Fibroblast of skin of abdomen (primary cell): ENCODE data around the gene COX7B2. TPM values are rescaled to one million over a fixed set of nuclear protein-coding genes. Genes with fewer than 3 reads are reported as not detected.

Source experiments
- DNase-seq: peaks from one replicate; pipeline ENCODE4 v3.0.0-alpha.2; 2013
- polyA plus RNA-seq, 2 experiments: library from polyadenylated mRNA; unstranded; fragments of 120-200 nt; gene quantifications; one replicate each; pipeline ENCODE4 v1.2.1, GENCODE V29; 2013; ENCODE audit not compliant: insufficient read length in 2 of 2

The COX7B2 gene, protein sequence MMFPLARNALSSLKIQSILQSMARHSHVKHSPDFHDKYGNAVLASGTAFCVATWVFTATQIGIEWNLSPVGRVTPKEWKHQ
- polyA plus RNA-seq (2013, experiment 1 of 2; ENCODE audit: insufficient read length) = not detected
- polyA plus RNA-seq (2013, experiment 2 of 2; ENCODE audit: insufficient read length) = not detected

GRCh38 chr4:46909078-46909477 is at the start of gene COX7B2:
Gene COX7B2, minus strand, starts transcription at chr4:46909245. Its CDS starts 174,053 bp downstream, at chr4:46735192.
- DNase-seq = no peak

GRCh38 chr4:46956451-46956850 is 47.4 kb upstream of the COX7B2 start:
- no peak for DNase-seq

DNA sequence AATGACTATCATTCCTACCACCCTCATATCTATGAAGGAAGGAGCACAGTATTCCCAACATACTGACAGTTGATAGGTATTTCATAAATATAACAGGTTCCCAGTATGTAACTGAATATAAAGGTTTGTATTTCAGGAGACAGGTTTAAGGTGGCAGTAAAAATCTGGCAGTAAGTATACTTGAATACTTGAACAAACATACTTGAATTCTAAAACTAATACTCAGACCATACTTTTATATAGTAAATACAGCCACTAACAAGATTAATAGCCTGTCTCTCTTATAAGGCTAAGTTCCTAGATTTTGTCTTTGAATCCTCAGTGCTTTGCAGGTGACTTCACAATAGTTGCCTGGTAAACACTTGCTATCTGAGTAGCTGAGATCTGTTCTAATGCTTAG is 46.6 kb upstream of the COX7B2 start:
- DNase-seq = no peak

GRCh38 chr4:46954643-46955042 is 45.6 kb upstream of the COX7B2 start:
- DNase-seq = no peak

DNA sequence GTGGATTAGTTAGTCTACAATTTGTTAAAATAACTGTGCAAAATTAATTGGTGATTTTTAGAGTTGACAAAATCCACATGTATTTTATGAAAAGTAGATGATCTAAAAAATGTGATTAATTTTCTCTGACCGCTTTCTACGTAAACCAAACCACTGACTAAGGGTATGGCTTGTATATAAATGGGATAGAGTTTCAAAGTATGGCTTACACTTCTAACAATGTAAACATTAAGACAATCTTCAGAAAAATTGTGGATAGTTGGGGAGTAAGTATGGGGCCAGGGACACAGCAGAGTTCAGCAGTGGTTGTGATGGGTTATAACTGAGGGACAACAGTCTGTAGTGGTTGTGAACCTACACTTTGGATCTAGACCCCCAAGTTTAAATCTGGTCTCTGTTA is 44.5 kb upstream of the COX7B2 start:
- DNase-seq = no peak

GRCh38 chr4:46952451-46952850 is 43.4 kb upstream of the COX7B2 start:
- no peak for DNase-seq

- no peak for DNase-seq
These were observed 41.8 kb upstream of the COX7B2 start for GRCh38 chr4:46950826-46951225.

DNA sequence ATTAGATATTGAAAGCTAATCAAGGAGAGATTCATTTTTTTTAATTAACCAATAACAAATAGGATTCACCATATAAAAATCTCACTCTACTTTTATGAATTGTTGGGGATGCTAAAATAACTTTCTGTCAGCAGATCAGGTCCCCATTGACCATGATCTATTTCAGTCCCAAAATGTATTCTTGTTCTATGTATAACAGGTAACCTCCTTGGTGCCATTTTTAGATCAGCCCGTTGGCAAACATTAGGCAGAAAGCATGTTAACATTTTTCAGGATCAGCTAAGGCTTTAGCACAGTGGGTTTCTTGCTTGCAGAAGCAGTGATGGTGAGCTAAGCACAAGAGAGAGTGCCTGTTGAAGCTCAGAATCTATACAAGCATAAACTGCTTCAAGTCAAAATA is 40.8 kb upstream of the COX7B2 start:
- no peak for DNase-seq

GRCh38 chr4:46947541-46947940 is 38.5 kb upstream of the COX7B2 start:
- DNase-seq = no peak

GRCh38 chr4:46946919-46947536 is 38.0 kb upstream of the COX7B2 start:
- no peak for DNase-seq

GRCh38 chr4:46945062-46945461 is 36.0 kb upstream of the COX7B2 start:
- DNase-seq = no peak

GRCh38 chr4:46944345-46944744 is 35.3 kb upstream of the COX7B2 start:
- no peak for DNase-seq

DNA sequence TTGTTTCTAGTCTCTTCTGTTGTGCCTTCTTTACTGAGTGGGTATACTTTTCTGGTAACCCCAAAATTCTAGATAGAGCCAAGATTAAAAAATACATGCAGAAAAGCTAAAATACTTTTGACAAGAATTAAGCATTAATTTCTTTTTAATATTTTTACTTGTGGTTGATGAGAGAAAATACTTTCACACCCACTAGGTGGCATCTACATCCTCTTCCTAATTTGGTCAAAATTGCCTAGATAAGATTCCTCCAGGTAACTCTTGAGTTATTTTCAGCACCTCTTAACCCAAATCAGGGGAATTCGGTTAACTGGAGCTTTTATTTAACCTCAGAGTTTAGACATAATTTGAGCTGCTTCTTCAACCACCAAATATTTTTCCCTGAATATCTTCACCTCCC is 28.4 kb upstream of the COX7B2 start:
- DNase-seq = peak; percentile 3

GRCh38 chr4:46934726-46935125 is 25.7 kb upstream of the COX7B2 start:
- no peak for DNase-seq

- no peak for DNase-seq
These were observed 24.6 kb upstream of the COX7B2 start for GRCh38 chr4:46933686-46934085.

DNA sequence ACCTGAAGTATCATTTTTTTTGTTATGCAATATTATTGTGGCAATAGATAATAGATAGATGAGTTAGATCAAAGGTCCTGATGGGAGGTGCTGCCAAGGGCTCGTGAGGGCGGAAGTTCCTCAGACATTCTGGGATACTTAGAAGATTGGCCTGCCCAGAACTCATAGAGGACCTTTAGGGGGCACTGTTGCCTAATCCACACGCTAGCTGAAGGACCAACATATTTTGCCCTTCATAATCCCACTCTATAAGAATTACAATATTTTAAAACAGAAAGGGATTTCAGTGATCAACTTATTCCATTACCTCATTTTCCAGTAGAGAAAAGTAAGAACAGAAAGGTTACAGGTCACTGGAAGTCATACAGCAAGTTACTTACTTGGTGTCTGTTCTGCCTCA is 22.9 kb upstream of the COX7B2 start:
- peak; percentile 32 for DNase-seq

DNA sequence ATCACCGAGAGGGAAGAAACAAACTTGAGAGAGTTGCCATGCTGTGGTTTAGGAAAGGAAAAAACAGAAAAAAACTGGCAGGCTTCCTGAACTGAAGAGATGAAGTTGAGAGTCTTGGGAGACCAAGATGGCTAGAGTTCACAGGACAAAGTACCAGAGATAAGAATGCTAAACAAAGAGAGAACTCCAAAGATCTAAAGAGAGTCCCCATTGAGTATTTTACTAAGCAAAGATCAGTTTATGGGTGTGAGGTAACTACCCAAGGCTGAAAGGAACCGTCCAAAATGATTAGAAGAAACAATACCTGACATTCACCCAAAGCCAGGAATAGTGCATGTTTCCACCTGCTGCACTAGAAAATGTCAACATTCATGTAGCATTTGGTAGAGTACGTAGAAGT is 21.8 kb upstream of the COX7B2 start:
- DNase-seq = no peak

DNA sequence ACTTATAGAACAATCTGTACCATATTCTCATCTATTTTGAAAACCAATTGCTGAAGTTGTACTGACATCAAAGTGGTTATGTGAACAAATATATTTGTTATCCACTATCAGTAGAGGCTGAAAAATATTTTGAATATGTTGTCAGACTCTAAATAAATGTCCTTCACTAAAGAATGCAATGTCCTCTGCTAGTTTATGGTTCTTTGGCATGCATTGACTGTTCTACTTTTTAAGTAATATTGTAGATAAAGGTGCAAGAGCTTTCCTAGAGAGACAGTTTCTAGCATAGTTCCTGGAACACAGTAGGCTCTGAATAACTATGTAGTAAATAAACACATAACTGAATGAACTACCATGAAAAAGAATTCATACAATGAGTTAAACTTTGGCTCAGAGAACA is 18.2 kb upstream of the COX7B2 start:
- DNase-seq = no peak

- DNase-seq = no peak
These were observed 15.9 kb upstream of the COX7B2 start for GRCh38 chr4:46924789-46925529.

GRCh38 chr4:46922205-46922604 is 13.2 kb upstream of the COX7B2 start:
- no peak for DNase-seq

DNA sequence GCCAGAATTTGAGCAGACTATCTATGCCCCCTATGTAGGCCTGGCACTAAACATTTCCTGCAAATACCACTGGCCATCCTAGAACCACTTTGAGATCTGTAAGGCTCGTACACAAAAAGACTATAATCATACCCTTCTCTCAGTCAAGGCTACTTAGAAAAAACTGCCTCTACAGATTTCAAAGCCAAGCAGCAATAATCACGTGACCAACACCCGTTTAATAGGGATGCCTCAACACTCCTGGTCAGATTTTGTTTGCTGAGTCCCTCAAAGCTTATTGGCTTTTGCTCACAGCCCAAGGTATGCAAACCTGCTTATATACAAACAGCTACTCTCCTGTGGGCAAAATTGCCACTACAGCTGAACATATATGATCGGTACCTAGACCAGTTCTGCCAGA is 897 bp downstream of the COX7B2 start:
- DNase-seq = no peak

DNA sequence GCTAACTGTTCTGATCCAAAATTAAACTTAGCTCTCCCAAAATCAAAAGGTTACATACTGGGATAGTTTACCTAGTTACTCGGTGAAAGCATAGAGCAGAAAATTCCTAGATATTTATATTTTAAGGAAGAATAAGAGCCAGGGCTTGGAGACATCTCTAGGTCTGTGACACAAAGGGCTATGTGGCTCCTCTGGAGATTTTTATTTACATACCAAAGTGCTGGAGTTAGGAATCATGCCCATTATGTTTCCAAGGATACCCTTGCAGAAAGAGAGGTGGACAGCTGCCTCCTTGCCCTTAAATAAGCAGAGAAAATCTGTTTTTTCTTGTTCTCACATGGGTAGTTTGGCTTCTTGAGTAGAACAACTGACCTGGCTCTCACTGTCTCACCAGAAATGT is 9.0 kb downstream of the COX7B2 start:
- DNase-seq = no peak

DNA sequence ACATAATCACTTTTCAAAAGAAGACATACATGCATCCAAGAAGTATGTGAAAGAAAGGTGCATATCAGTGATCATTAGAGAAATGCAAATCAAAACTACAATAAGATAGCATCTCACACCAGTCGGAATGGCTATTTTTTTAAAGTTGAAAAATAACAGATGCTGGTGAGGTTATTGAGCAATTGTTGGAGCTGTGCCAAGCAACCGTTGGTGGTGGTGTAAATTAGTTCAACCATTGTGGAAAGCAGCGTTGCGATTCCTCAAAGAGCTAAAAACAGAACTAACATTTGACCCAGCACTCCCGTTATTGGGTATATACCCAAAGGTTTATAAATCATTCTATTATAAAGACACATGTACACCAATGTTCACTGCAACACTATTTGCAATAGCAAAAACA is 14.2 kb downstream of the COX7B2 start:
- no peak for DNase-seq

GRCh38 chr4:46890056-46890455 is 19.0 kb downstream of the COX7B2 start:
- no peak for DNase-seq
